Vagina (tissue), 2 donors: ENCODE data around the gene LAMB2. TPM values are rescaled to one million over a fixed set of nuclear protein-coding genes. Genes with fewer than 3 reads are reported as not detected.

Source experiments
- DNase-seq, 2 donors: peaks; one replicate each; pipeline ENCODE4 v3.0.0-alpha.2; 2017; ENCODE audit errors: extremely low spot score in 2 of 2
- H3K27ac ChIP-seq: fragments of 200-600 bp; sonication (generic); one replicate; pipeline ENCODE4 v1.5.1; 2019
- H3K27me3 ChIP-seq: fragments of 200-600 bp; sonication (generic); one replicate; pipeline ENCODE4 v1.5.1; 2019
- H3K36me3 ChIP-seq, 2 donors: fragments of 200-600 bp; sonication (generic); one replicate each; pipeline ENCODE4 v1.5.1; 2017 to 2019
- H3K4me1 ChIP-seq: fragments of 200-600 bp; sonication (generic); one replicate; pipeline ENCODE4 v1.5.1; 2019
- H3K4me3 ChIP-seq, 2 donors: fragments of 200-600 bp; sonication (generic); 1 replicate in 1 of 2; 2 replicates in 1 of 2; pipeline ENCODE4 v1.5.1; 2016 to 2019
- H3K9me3 ChIP-seq: fragments of 200-600 bp; sonication (generic); one replicate; pipeline ENCODE4 v1.5.1; 2019
- POLR2A ChIP-seq, 2 donors: fragments of 450-650 bp; IDR thresholded peaks; one replicate each; pipeline ENCODE4 v1.6.1; 2017; ENCODE audit warnings: antibody characterized with exemption in 2 of 2, mild to moderate bottlenecking in 2 of 2, moderate library complexity in 2 of 2
- POLR2AphosphoS5 ChIP-seq, 2 donors: sonication (generic); formaldehyde crosslinking; IDR thresholded peaks; one replicate each; pipeline ENCODE4 v1.9.0; 2017; ENCODE audit warnings: antibody characterized with exemption in 2 of 2, mild to moderate bottlenecking in 2 of 2, low read depth in 1 of 2; ENCODE audit not compliant: insufficient read depth in 1 of 2
- intact Hi-C: fragments of 100-400 bp; cut with DNase I; formaldehyde crosslinking; loops from one replicate; pipeline ENCODE4 v1.15.1; 2023
- total RNA-seq: library from RNA; depleted of rRNA; stranded (reverse); fragments of >200 nt; gene quantifications from one replicate; pipeline ENCODE4 v1.2.3, GENCODE V29; 2016
- TF ChIP-seq, protein P1 (sequence below), 3 experiments: fragments of 450-650 bp in 2 of 3; fragments of 200-600 bp in 1 of 3; sonication (generic) in 1 of 3; IDR thresholded peaks; one replicate each; pipeline ENCODE4 v1.5.1; 2017 to 2019; ENCODE audit warnings: antibody characterized with exemption in 3 of 3, mild to moderate bottlenecking in 2 of 3, moderate library complexity in 2 of 3

The LAMB2 gene
- total RNA-seq, 1 donor from 2014 or later: 526 TPM

DNA sequence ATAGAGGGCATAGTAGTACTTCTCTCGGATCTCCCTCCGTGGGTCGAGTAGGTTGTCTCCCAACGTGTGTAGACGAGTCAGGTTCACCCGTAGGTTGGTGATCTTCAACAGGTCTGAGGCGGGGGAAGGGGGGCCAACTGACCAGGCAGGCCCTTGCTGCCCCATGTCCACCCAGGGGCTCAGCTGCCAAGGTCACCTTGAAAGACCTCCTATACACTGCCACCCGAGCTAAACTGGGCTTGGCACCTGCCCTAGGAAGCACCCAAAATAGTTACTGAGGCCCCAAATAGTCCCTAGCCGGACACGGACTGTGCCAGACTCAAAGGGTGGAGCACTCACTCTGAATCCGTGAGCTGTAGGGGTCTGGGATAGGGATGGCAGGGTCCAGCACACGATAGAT, 1.8 kb downstream of the LAMB2 start:
- intact Hi-C loops: no loop called here
- DNase-seq: no peak
- Histone ChIP-seq H3K9me3 (no peaks in the 10 kb centered on the region), H3K4me3 (peak overlapping the region in 1 of 2 donors; percentile 90), H3K27ac (no peak overlapping the region), H3K36me3 (peaks cover 0 to 20% of the 10 kb centered on the region in 2 donors), H3K27me3 (no peaks in the 10 kb centered on the region), H3K4me1 (peaks cover 34% of the 10 kb centered on the region)
- no peak for TF ChIP-seq POLR2A (IDR thresholded peaks at IDR 0.05)
- TF ChIP-seq, protein P1, sequence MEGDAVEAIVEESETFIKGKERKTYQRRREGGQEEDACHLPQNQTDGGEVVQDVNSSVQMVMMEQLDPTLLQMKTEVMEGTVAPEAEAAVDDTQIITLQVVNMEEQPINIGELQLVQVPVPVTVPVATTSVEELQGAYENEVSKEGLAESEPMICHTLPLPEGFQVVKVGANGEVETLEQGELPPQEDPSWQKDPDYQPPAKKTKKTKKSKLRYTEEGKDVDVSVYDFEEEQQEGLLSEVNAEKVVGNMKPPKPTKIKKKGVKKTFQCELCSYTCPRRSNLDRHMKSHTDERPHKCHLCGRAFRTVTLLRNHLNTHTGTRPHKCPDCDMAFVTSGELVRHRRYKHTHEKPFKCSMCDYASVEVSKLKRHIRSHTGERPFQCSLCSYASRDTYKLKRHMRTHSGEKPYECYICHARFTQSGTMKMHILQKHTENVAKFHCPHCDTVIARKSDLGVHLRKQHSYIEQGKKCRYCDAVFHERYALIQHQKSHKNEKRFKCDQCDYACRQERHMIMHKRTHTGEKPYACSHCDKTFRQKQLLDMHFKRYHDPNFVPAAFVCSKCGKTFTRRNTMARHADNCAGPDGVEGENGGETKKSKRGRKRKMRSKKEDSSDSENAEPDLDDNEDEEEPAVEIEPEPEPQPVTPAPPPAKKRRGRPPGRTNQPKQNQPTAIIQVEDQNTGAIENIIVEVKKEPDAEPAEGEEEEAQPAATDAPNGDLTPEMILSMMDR (IDR thresholded peaks at IDR 0.05): no peak
- no peak for TF ChIP-seq POLR2AphosphoS5 (IDR thresholded peaks at IDR 0.05; ENCODE audit: insufficient read depth in 1 of 2, low read depth in 1 of 2)

DNA sequence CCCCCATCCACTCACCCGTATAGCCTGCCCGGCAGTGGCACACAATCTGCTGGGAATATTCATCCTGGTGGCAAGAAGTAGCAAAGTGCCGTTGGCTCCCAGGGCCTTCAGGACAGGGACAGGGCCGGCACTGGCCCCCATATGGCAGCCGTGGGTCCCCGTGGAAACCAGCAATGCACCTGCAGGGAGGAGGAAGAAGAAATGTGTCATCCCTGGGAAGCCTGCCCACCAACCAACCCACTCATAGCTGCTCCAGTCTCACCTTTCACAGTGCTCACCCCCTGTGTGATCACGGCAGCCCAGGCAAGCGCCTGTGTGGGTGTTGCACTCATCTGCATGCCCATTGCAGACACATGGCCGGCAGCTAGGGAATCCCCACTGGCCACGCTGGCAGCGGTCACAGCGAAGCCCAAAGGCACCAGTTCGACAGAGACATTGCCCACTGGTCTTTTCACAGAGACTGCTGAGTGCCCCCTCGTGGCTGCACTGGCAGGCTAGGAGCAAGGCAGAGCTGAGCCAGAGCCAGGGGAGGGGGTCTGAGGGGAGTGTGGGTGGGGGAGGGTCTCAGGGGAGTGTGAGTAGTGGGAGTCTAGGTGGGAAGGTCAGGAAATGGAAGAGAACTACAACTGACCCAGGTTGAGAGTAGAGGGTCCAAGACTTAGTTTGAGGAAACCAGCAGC, 7.7 kb downstream of the LAMB2 start:
- no peaks in the 10 kb centered on the region for H3K27me3 ChIP-seq
- H3K27ac ChIP-seq: no peak overlapping the region
- intact Hi-C loops: no loop called here
- no peaks in the 10 kb centered on the region for H3K9me3 ChIP-seq
- TF ChIP-seq, protein P1 (IDR thresholded peaks at IDR 0.05): no peak
- no peak for TF ChIP-seq POLR2A (IDR thresholded peaks at IDR 0.05)
- TF ChIP-seq POLR2AphosphoS5 (IDR thresholded peaks at IDR 0.05; ENCODE audit: insufficient read depth in 1 of 2, low read depth in 1 of 2): no peak
- peaks cover 0 to 60% of the 10 kb centered on the region in 2 donors for H3K36me3 ChIP-seq
- H3K4me3 ChIP-seq: no peak overlapping the region
- H3K4me1 ChIP-seq: peaks cover 13% of the 10 kb centered on the region
- DNase-seq: no peak

DNA sequence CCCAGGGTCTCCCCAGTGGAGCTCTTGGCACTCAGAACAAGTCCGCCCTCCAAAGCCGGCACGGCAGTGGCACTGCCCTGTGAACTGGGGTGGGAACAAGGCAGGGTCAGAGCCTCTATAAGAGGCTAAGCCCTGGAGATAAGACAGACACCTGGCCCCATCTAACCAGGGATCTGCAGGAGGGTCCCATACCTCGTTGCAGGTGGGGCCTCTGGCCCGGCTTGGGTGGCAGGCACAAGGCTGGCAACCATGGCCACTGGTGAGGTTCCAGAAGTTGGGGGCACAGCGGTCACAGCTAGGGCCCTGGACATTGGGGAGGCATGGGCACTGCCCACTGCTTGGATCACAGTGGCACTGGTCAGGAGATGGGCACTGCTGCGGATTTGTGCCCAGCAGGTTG, 8.6 kb downstream of the LAMB2 start:
- H3K9me3 ChIP-seq: no peaks in the 10 kb centered on the region
- no peak for DNase-seq
- no peak for TF ChIP-seq POLR2A (IDR thresholded peaks at IDR 0.05)
- TF ChIP-seq, protein P1 (IDR thresholded peaks at IDR 0.05): no peak
- no peak for TF ChIP-seq POLR2AphosphoS5 (IDR thresholded peaks at IDR 0.05; ENCODE audit: insufficient read depth in 1 of 2, low read depth in 1 of 2)
- H3K27ac ChIP-seq: no peak overlapping the region
- H3K27me3 ChIP-seq: no peaks in the 10 kb centered on the region
- H3K36me3 ChIP-seq: peaks cover 0 to 60% of the 10 kb centered on the region in 2 donors
- no peak overlapping the region for H3K4me3 ChIP-seq
- intact Hi-C loops: no loop called here
- peaks cover 17% of the 10 kb centered on the region for H3K4me1 ChIP-seq

DNA sequence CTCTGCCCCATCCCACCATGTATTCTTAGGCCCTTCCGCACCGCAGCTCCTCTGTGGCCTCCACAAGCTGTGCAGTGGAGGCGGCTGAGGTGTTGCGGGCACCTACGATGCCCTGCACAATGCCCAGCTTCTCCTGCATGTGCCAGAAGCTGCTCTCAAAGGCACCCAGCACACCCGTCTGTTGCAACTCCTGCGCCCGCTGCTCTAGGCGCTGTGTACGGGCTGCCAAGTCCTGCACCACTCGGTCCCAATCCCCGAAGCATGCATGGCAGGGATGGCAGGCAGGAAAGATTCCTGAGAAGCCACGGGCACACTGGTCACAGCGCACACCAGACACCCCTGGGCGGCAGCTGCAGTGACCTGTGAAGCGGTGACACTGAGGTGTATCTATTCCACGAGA, 9.2 kb downstream of the LAMB2 start:
- Histone ChIP-seq H3K27ac (no peak overlapping the region), H3K27me3 (no peaks in the 10 kb centered on the region), H3K9me3 (no peaks in the 10 kb centered on the region), H3K36me3 (peaks cover 0 to 62% of the 10 kb centered on the region in 2 donors), H3K4me1 (peaks cover 22% of the 10 kb centered on the region), H3K4me3 (no peak overlapping the region)
- intact Hi-C loops: no loop called here
- TF ChIP-seq, protein P1 (IDR thresholded peaks at IDR 0.05): no peak
- DNase-seq: no peak

DNA sequence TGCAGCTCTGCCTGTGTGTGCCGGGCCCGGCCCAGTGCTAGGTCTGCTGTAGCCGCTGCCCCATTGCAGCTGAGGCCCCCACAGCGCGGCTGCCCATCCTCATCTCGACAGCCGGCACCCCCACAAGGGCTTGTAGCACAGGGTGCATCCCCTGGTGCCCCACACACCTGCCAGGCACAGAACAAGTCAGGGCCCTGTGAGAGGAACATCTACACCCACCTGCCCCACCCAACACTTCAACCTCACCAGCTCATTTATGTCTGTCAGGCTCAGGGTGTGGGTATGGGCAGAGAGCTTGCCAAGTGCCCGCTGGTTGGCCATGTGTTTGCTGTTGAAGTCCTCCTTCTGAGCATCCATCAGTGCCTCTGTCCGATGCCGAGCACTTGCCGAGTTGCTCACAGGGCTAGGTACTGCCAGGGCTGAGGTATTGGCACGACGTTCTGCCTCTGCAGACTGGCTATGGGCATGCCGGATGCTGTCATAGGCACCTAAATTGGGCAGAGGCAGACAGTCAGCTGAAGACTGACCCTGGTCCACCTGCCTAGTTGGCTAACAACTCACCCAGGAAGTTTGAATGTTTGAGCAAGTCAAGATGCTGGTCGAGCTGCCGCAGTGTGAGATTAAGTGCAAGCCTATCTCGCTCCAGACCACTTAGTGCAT, 9.8 kb downstream of the LAMB2 start:
- TF ChIP-seq POLR2A (IDR thresholded peaks at IDR 0.05) (no peak), POLR2AphosphoS5 (IDR thresholded peaks at IDR 0.05; ENCODE audit: insufficient read depth in 1 of 2, low read depth in 1 of 2) (no peak)
- TF ChIP-seq, protein P1 (IDR thresholded peaks at IDR 0.05): no peak
- peaks cover 0 to 63% of the 10 kb centered on the region in 2 donors for H3K36me3 ChIP-seq
- intact Hi-C loops: no loop called here
- H3K9me3 ChIP-seq: no peaks in the 10 kb centered on the region
- no peak overlapping the region for H3K27ac ChIP-seq
- no peak overlapping the region for H3K4me3 ChIP-seq
- H3K27me3 ChIP-seq: no peaks in the 10 kb centered on the region
- DNase-seq: no peak
- H3K4me1 ChIP-seq: peaks cover 24% of the 10 kb centered on the region
